Neural progenitor cell (in vitro differentiated cells): Measurements from ENCODE around the gene NOC3L. TPM values are rescaled to one million over a fixed set of nuclear protein-coding genes. Genes with fewer than 3 reads are reported as not detected.

Experiments
- DNase-seq: peaks from one replicate; pipeline ENCODE4 v3.0.0-alpha.2; 2016; ENCODE audit warnings: low spot score
- H2AFZ ChIP-seq: fragments of 200-600 bp; sonication (generic); replicated peaks from 2 replicates; pipeline ENCODE4 v1.6.1; 2016; ENCODE audit warnings: antibody characterized with exemption
- H3F3A ChIP-seq: fragments of 200-600 bp; sonication (generic); 2 replicates; pipeline ENCODE4 v1.6.1; 2016; ENCODE audit warnings: antibody characterized with exemption, low read depth
- H3K27ac ChIP-seq: fragments of 200-600 bp; sonication (generic); 2 replicates; pipeline ENCODE4 v1.5.1; 2016; ENCODE audit warnings: mild to moderate bottlenecking
- H3K27me3 ChIP-seq: fragments of 200-600 bp; sonication (generic); 2 replicates; pipeline ENCODE4 v1.6.1; 2016; ENCODE audit warnings: mild to moderate bottlenecking, moderate library complexity
- H3K36me3 ChIP-seq: fragments of 200-600 bp; sonication (generic); 2 replicates; pipeline ENCODE4 v1.5.1; 2016
- H3K4me1 ChIP-seq: fragments of 200-600 bp; sonication (generic); 2 replicates; pipeline ENCODE4 v1.6.1; 2016; ENCODE audit warnings: mixed run types
- H3K4me2 ChIP-seq: fragments of 200-600 bp; sonication (generic); 2 replicates; pipeline ENCODE4 v1.6.1; 2016
- H3K4me3 ChIP-seq: fragments of 200-600 bp; sonication (generic); 2 replicates; pipeline ENCODE4 v1.5.1; 2016
- H3K79me2 ChIP-seq: fragments of 200-600 bp; sonication (generic); 2 replicates; pipeline ENCODE4 v1.6.1; 2016; ENCODE audit warnings: low read depth
- H3K9ac ChIP-seq: fragments of 200-600 bp; sonication (generic); 2 replicates; pipeline ENCODE4 v1.6.1; 2016
- H3K9me3 ChIP-seq: fragments of 200-600 bp; sonication (generic); 2 replicates; pipeline ENCODE4 v1.5.1; 2016; ENCODE audit warnings: low read depth
- H4K20me1 ChIP-seq: fragments of 200-600 bp; sonication (generic); 2 replicates; pipeline ENCODE4 v1.6.1; 2016; ENCODE audit warnings: low read depth
- H3K27ac Mint-ChIP-seq: 3 replicates; pipeline ENCODE4 v1.8.0; 2021; ENCODE audit warnings: mixed read lengths
- H3K27me3 Mint-ChIP-seq: 2 replicates; pipeline ENCODE4 v1.8.0; 2022; ENCODE audit warnings: low read depth, mild to moderate bottlenecking, inconsistent platforms, moderate library complexity, mixed read lengths; ENCODE audit not compliant: insufficient read depth
- H3K36me3 Mint-ChIP-seq: 3 replicates; pipeline ENCODE4 v1.8.0; 2021; ENCODE audit warnings: mixed read lengths
- H3K4me1 Mint-ChIP-seq: 3 replicates; pipeline ENCODE4 v1.8.0; 2021; ENCODE audit warnings: mixed read lengths
- H3K4me3 Mint-ChIP-seq: 3 replicates; pipeline ENCODE4 v1.8.0; 2021; ENCODE audit warnings: mild to moderate bottlenecking, moderate library complexity, mixed read lengths
- H3K9me3 Mint-ChIP-seq: 3 replicates; pipeline ENCODE4 v1.8.0; 2020; ENCODE audit warnings: mixed read lengths
- EZH2 ChIP-seq: fragments of 200-600 bp; sonication (generic); IDR thresholded peaks from 2 replicates; pipeline ENCODE4 v1.6.1; 2017; ENCODE audit warnings: antibody characterized with exemption, mild to moderate bottlenecking, moderate library complexity
- EZH2phosphoT487 ChIP-seq: fragments of 200-600 bp; sonication (generic); IDR thresholded peaks from 2 replicates; pipeline ENCODE4 v1.6.1; 2017; ENCODE audit warnings: antibody characterized with exemption
- total RNA-seq: library from RNA; depleted of rRNA; stranded (reverse); fragments of >200 nt; gene quantifications from 2 replicates; pipeline ENCODE4 v1.2.3, GENCODE V29; 2015; ENCODE audit warnings: low replicate concordance
- TF ChIP-seq, protein P1 (sequence below): fragments of 200-600 bp; sonication (generic); IDR thresholded peaks from 2 replicates; pipeline ENCODE4 v1.5.1; 2017; ENCODE audit warnings: antibody characterized with exemption, mild to moderate bottlenecking

The NOC3L gene
- total RNA-seq, 1 donor from 2014 or later, result 49.2 TPM

DNA sequence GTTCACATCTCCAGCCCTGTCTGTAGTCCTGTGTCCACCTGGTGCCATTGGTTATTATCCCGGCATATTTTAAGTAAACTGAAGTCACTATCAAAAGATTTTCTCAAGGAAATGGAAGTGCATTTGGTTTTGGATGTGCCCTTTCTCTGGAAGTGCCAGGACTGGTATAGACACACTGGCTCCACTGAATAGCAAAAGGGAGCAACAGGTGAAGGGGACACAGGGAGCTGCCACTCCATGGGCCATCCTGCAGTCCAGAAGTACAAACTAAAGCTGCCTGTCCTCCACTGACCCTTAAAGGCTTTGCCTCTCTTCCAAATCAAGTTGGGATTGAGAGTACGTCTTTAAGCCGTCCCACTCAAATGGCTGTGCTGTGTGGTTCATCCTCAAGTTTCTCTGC is 62.7 kb downstream of the NOC3L start:
- Mint-ChIP-seq H3K9me3 (no peaks in the 10 kb centered on the region), H3K4me1 (no peaks in the 10 kb centered on the region), H3K4me3 (no peak overlapping the region), H3K27me3 (no peaks in the 10 kb centered on the region), H3K27ac (no peak overlapping the region), H3K36me3 (no peaks in the 10 kb centered on the region)
- Histone ChIP-seq H3K9me3 (no peaks in the 10 kb centered on the region), H3K4me2 (no peak overlapping the region), H2AFZ (no peak overlapping the region), H3F3A (no peaks in the 10 kb centered on the region), H3K4me3 (no peak overlapping the region), H4K20me1 (no peaks in the 10 kb centered on the region), H3K79me2 (no peaks in the 10 kb centered on the region), H3K9ac (no peak overlapping the region), H3K36me3 (no peaks in the 10 kb centered on the region), H3K4me1 (no peaks in the 10 kb centered on the region), H3K27me3 (no peaks in the 10 kb centered on the region), H3K27ac (no peak overlapping the region)
- TF ChIP-seq, protein P1, sequence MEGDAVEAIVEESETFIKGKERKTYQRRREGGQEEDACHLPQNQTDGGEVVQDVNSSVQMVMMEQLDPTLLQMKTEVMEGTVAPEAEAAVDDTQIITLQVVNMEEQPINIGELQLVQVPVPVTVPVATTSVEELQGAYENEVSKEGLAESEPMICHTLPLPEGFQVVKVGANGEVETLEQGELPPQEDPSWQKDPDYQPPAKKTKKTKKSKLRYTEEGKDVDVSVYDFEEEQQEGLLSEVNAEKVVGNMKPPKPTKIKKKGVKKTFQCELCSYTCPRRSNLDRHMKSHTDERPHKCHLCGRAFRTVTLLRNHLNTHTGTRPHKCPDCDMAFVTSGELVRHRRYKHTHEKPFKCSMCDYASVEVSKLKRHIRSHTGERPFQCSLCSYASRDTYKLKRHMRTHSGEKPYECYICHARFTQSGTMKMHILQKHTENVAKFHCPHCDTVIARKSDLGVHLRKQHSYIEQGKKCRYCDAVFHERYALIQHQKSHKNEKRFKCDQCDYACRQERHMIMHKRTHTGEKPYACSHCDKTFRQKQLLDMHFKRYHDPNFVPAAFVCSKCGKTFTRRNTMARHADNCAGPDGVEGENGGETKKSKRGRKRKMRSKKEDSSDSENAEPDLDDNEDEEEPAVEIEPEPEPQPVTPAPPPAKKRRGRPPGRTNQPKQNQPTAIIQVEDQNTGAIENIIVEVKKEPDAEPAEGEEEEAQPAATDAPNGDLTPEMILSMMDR, result no peak
- no peak for TF ChIP-seq EZH2phosphoT487
- no peak for DNase-seq

DNA sequence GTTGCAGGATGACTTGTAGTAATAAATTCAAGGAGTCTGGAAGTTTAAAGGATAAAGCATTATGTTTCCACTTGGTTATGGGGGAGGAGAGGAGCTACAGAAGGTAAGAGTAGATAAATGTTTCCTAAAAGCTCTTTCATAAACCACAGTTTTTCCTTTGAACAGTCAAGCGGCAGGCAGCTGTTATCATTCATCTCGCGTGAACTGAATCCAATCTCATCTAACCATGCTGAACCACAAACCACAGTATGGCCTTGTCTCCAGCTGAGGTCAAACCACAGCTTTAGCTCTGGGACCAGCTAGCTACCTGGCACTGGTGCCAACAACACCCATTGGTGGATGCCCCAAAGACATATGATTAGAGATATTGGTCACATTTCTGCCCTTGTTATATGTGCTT is 63.3 kb downstream of the NOC3L start:
- Histone ChIP-seq H3K9me3 (no peaks in the 10 kb centered on the region), H3K27ac (no peak overlapping the region), H3K36me3 (no peaks in the 10 kb centered on the region), H2AFZ (no peak overlapping the region), H3K9ac (no peak overlapping the region), H3K4me2 (no peak overlapping the region), H4K20me1 (no peaks in the 10 kb centered on the region), H3K4me3 (no peak overlapping the region), H3F3A (no peaks in the 10 kb centered on the region), H3K79me2 (no peaks in the 10 kb centered on the region), H3K27me3 (no peaks in the 10 kb centered on the region), H3K4me1 (no peaks in the 10 kb centered on the region)
- no peak for DNase-seq
- H3K4me1 Mint-ChIP-seq, result no peaks in the 10 kb centered on the region
- H3K4me3 Mint-ChIP-seq, result no peak overlapping the region
- H3K36me3 Mint-ChIP-seq, result no peaks in the 10 kb centered on the region
- TF ChIP-seq, protein P1, result no peak
- TF ChIP-seq EZH2 (no peak), EZH2phosphoT487 (no peak)
- H3K27ac Mint-ChIP-seq, result no peak overlapping the region
- no peaks in the 10 kb centered on the region for H3K27me3 Mint-ChIP-seq
- H3K9me3 Mint-ChIP-seq, result no peaks in the 10 kb centered on the region

DNA sequence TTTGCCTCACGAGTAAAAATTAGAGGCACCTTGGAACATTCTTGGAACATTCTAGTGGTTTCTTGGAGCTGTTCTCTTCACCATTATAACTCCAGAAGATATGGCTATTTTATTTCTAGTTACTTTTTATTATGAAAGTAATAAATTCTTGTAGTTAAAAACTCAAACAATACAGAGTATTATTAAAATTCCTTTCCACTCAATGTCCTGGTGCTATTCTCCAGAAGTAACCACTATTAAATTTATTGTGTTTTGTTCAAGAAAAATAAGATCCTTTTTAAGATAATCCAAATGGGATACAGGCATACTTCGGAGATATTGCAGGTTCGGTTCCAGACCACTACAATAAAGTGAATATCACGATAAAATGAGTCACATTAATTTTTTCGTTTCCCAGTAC is 68.6 kb downstream of the NOC3L start:
- no peaks in the 10 kb centered on the region for H3K79me2 ChIP-seq
- no peak for DNase-seq
- no peaks in the 10 kb centered on the region for H3K27me3 ChIP-seq
- no peak overlapping the region for H3K4me3 ChIP-seq
- no peaks in the 10 kb centered on the region for H3K4me1 ChIP-seq
- no peak overlapping the region for H3K27ac ChIP-seq
- no peaks in the 10 kb centered on the region for H3K27me3 Mint-ChIP-seq
- H3K36me3 Mint-ChIP-seq, result no peaks in the 10 kb centered on the region
- no peaks in the 10 kb centered on the region for H3K9me3 ChIP-seq
- H3K9me3 Mint-ChIP-seq, result no peaks in the 10 kb centered on the region
- H4K20me1 ChIP-seq, result no peaks in the 10 kb centered on the region
- H2AFZ ChIP-seq, result no peak overlapping the region
- no peak overlapping the region for H3K27ac Mint-ChIP-seq
- no peak overlapping the region for H3K4me3 Mint-ChIP-seq
- no peaks in the 10 kb centered on the region for H3F3A ChIP-seq
- TF ChIP-seq, protein P1, result no peak
- TF ChIP-seq EZH2 (no peak), EZH2phosphoT487 (no peak)
- peaks cover under 1% of the 10 kb centered on the region for H3K4me1 Mint-ChIP-seq
- no peak overlapping the region for H3K9ac ChIP-seq
- H3K4me2 ChIP-seq, result no peak overlapping the region
- no peaks in the 10 kb centered on the region for H3K36me3 ChIP-seq

DNA sequence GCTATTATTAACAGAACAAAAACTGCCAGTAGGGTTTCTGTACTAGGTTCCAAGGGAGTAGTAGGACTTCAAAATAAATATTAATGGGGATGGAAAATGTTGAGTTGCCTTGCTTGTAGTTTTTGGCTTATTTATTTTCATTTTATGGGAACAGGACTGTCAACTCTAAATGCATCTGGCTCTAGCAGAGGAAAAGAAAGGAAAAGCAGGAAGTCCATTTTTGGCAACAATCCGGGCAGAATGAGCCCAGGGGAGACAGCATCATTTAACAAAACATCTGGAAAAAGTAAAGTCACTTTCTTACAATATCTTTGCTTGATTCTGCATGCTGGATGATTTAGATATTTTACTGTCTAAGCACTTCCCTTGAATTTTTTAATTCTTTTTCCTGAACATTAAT is 69.4 kb downstream of the NOC3L start:
- Histone ChIP-seq H3K36me3 (no peaks in the 10 kb centered on the region), H2AFZ (no peak overlapping the region), H3K4me1 (peaks cover 7% of the 10 kb centered on the region), H3K79me2 (no peaks in the 10 kb centered on the region), H3F3A (no peaks in the 10 kb centered on the region), H4K20me1 (no peaks in the 10 kb centered on the region), H3K4me2 (no peak overlapping the region), H3K9ac (no peak overlapping the region), H3K27ac (no peak overlapping the region), H3K27me3 (no peaks in the 10 kb centered on the region), H3K4me3 (no peak overlapping the region), H3K9me3 (no peaks in the 10 kb centered on the region)
- Mint-ChIP-seq H3K27ac (no peak overlapping the region), H3K4me1 (peaks cover 7% of the 10 kb centered on the region), H3K9me3 (no peaks in the 10 kb centered on the region), H3K27me3 (no peaks in the 10 kb centered on the region), H3K36me3 (no peaks in the 10 kb centered on the region), H3K4me3 (no peak overlapping the region)
- no peak for DNase-seq
- TF ChIP-seq, protein P1, result no peak
- no peak for TF ChIP-seq EZH2phosphoT487
- no peak for TF ChIP-seq EZH2
